Memory B cell (primary cell): Measurements from ENCODE around the gene STAM2.
A peak's percentile ranks its signal among the peaks of the same experiment; 100 is the strongest.
"Not testable (repeated sequence)": the region's sequence is repeated elsewhere in the genome, so short reads cannot be mapped to it uniquely, and the experiment has no call there.

Experiments
- ATAC-seq: fragments of 150-1000 bp; cut with Tn5 transposase; 2 replicates; pipeline ENCODE4 v1.10.0; 2021; ENCODE audit warnings: low read depth, mild to moderate bottlenecking, moderate library complexity
- DNase-seq, 2 donors: peaks; one replicate each; pipeline ENCODE4 v3.0.0; 2022; ENCODE audit warnings: low spot score in 2 of 2
- H3K27ac Mint-ChIP-seq: one replicate; pipeline ENCODE4 v1.8.0; 2022; ENCODE audit warnings: mild to moderate bottlenecking, moderate library complexity, mixed read lengths
- H3K27me3 Mint-ChIP-seq: one replicate; pipeline ENCODE4 v1.8.0; 2022; ENCODE audit warnings: mixed read lengths
- H3K36me3 Mint-ChIP-seq: one replicate; pipeline ENCODE4 v1.8.0; 2022; ENCODE audit warnings: mild to moderate bottlenecking, mixed read lengths
- H3K4me1 Mint-ChIP-seq: one replicate; pipeline ENCODE4 v1.8.0; 2022; ENCODE audit warnings: mixed read lengths
- H3K4me3 Mint-ChIP-seq: one replicate; pipeline ENCODE4 v1.8.0; 2022; ENCODE audit warnings: mild to moderate bottlenecking, moderate library complexity, mixed read lengths
- H3K9me3 Mint-ChIP-seq: one replicate; pipeline ENCODE4 v1.8.0; 2022; ENCODE audit warnings: mixed read lengths

Gene STAM2

GRCh38 chr2:152163669-152164068 lies 11.9 kb downstream of the STAM2 start:
- not testable (repeated sequence) for H3K27ac Mint-ChIP-seq, DNase-seq, H3K9me3 Mint-ChIP-seq, ATAC-seq, H3K4me3 Mint-ChIP-seq, H3K27me3 Mint-ChIP-seq
- H3K4me1 Mint-ChIP-seq = peaks cover 24% of the 10 kb centered on the region
- H3K36me3 Mint-ChIP-seq = peaks cover 14% of the 10 kb centered on the region

GRCh38 chr2:152162141-152162540 lies 13.4 kb downstream of the STAM2 start:
- peaks cover 20% of the 10 kb centered on the region for H3K36me3 Mint-ChIP-seq
- ATAC-seq = no peak
- peaks cover 3% of the 10 kb centered on the region for H3K9me3 Mint-ChIP-seq
- no peaks in the 10 kb centered on the region for H3K27me3 Mint-ChIP-seq
- peaks cover 23% of the 10 kb centered on the region for H3K4me1 Mint-ChIP-seq
- H3K4me3 Mint-ChIP-seq = no peak overlapping the region
- DNase-seq = no peak
- no peak overlapping the region for H3K27ac Mint-ChIP-seq

- peaks cover 23% of the 10 kb centered on the region for H3K4me1 Mint-ChIP-seq
- H3K27ac Mint-ChIP-seq = no peak overlapping the region
- H3K27me3 Mint-ChIP-seq = no peaks in the 10 kb centered on the region
- ATAC-seq = no peak
- H3K4me3 Mint-ChIP-seq = no peak overlapping the region
- no peak for DNase-seq
- peaks cover 3% of the 10 kb centered on the region for H3K9me3 Mint-ChIP-seq
- H3K36me3 Mint-ChIP-seq = peaks cover 25% of the 10 kb centered on the region
Observed at GRCh38 chr2:152161598-152161997, 14.0 kb downstream of the STAM2 start.

- DNase-seq, H3K4me3 Mint-ChIP-seq, H3K27me3 Mint-ChIP-seq, H3K9me3 Mint-ChIP-seq, ATAC-seq, H3K27ac Mint-ChIP-seq: not testable (repeated sequence)
- Mint-ChIP-seq H3K36me3 (peaks cover 27% of the 10 kb centered on the region), H3K4me1 (peaks cover 23% of the 10 kb centered on the region)
Observed at GRCh38 chr2:152160378-152160777, 15.2 kb downstream of the STAM2 start.

- peaks cover 30% of the 10 kb centered on the region for H3K36me3 Mint-ChIP-seq
- peaks cover 3% of the 10 kb centered on the region for H3K9me3 Mint-ChIP-seq
- no peak for ATAC-seq
- peaks cover 22% of the 10 kb centered on the region for H3K4me1 Mint-ChIP-seq
- H3K4me3 Mint-ChIP-seq = no peak overlapping the region
- no peaks in the 10 kb centered on the region for H3K27me3 Mint-ChIP-seq
- no peak for DNase-seq
- H3K27ac Mint-ChIP-seq = no peak overlapping the region
Observed at GRCh38 chr2:152157253-152157652, 18.3 kb downstream of the STAM2 start.

GRCh38 chr2:152155209-152155608 lies 20.4 kb downstream of the STAM2 start:
- peaks cover 22% of the 10 kb centered on the region for H3K4me1 Mint-ChIP-seq
- H3K27ac Mint-ChIP-seq = no peak overlapping the region
- H3K4me3 Mint-ChIP-seq = no peak overlapping the region
- peaks cover 26% of the 10 kb centered on the region for H3K36me3 Mint-ChIP-seq
- no peaks in the 10 kb centered on the region for H3K27me3 Mint-ChIP-seq
- DNase-seq (no peak), ATAC-seq (no peak)
- peaks cover 3% of the 10 kb centered on the region for H3K9me3 Mint-ChIP-seq

- Mint-ChIP-seq H3K36me3 (peaks cover 23% of the 10 kb centered on the region), H3K27ac (peak overlapping the region; percentile 24), H3K4me1 (peaks cover 20% of the 10 kb centered on the region), H3K27me3 (no peaks in the 10 kb centered on the region), H3K9me3 (peaks cover 3% of the 10 kb centered on the region), H3K4me3 (no peak overlapping the region)
- ATAC-seq = no peak
- DNase-seq = no peak
Observed at GRCh38 chr2:152154462-152154861, 21.1 kb downstream of the STAM2 start.

GRCh38 chr2:152134488-152135280 lies 40.9 kb downstream of the STAM2 start:
- H3K27me3 Mint-ChIP-seq = no peaks in the 10 kb centered on the region
- ATAC-seq (no peak), DNase-seq (no peak)
- peaks cover 6% of the 10 kb centered on the region for H3K4me1 Mint-ChIP-seq
- no peak overlapping the region for H3K4me3 Mint-ChIP-seq
- peak overlapping the region; percentile 76 for H3K27ac Mint-ChIP-seq
- peaks cover 19% of the 10 kb centered on the region for H3K36me3 Mint-ChIP-seq
- H3K9me3 Mint-ChIP-seq = no peaks in the 10 kb centered on the region

- no peaks in the 10 kb centered on the region for H3K9me3 Mint-ChIP-seq
- ATAC-seq = no peak
Observed at GRCh38 chr2:152132306-152132705, 43.3 kb downstream of the STAM2 start.

GRCh38 chr2:152127628-152128027 lies 47.9 kb downstream of the STAM2 start:
- Mint-ChIP-seq H3K4me1 (no peaks in the 10 kb centered on the region), H3K27ac (no peak overlapping the region), H3K27me3 (no peaks in the 10 kb centered on the region), H3K36me3 (peaks cover 22% of the 10 kb centered on the region), H3K4me3 (no peak overlapping the region), H3K9me3 (no peaks in the 10 kb centered on the region)
- DNase-seq = no peak
- no peak for ATAC-seq

More at GRCh38 chr2:152132306-152132705, 43.3 kb downstream of the STAM2 start:
- Mint-ChIP-seq H3K27me3 (no peaks in the 10 kb centered on the region), H3K4me3 (no peak overlapping the region), H3K4me1 (peaks cover 6% of the 10 kb centered on the region), H3K27ac (no peak overlapping the region), H3K36me3 (peaks cover 19% of the 10 kb centered on the region)
- no peak for DNase-seq

- no peak for ATAC-seq
- no peaks in the 10 kb centered on the region for H3K4me1 Mint-ChIP-seq
Observed at GRCh38 chr2:152126664-152127063, 48.9 kb downstream of the STAM2 start.

GRCh38 chr2:152122161-152122560 lies 53.4 kb downstream of the STAM2 start:
- Mint-ChIP-seq H3K4me1 (no peaks in the 10 kb centered on the region), H3K4me3 (no peak overlapping the region), H3K9me3 (no peaks in the 10 kb centered on the region), H3K27me3 (no peaks in the 10 kb centered on the region), H3K27ac (no peak overlapping the region), H3K36me3 (peaks cover 18% of the 10 kb centered on the region)
- ATAC-seq (no peak), DNase-seq (no peak)

More at GRCh38 chr2:152126664-152127063, 48.9 kb downstream of the STAM2 start:
- H3K27me3 Mint-ChIP-seq = no peaks in the 10 kb centered on the region
- peaks cover 19% of the 10 kb centered on the region for H3K36me3 Mint-ChIP-seq
- no peak for DNase-seq
- H3K4me3 Mint-ChIP-seq = no peak overlapping the region
- no peak overlapping the region for H3K27ac Mint-ChIP-seq
- H3K9me3 Mint-ChIP-seq = no peaks in the 10 kb centered on the region

- H3K27ac Mint-ChIP-seq = no peak overlapping the region
- no peaks in the 10 kb centered on the region for H3K9me3 Mint-ChIP-seq
- no peak overlapping the region for H3K4me3 Mint-ChIP-seq
- DNase-seq (no peak), ATAC-seq (no peak)
- no peaks in the 10 kb centered on the region for H3K27me3 Mint-ChIP-seq
- H3K36me3 Mint-ChIP-seq = peaks cover 16% of the 10 kb centered on the region
- peaks cover 3% of the 10 kb centered on the region for H3K4me1 Mint-ChIP-seq
Observed at GRCh38 chr2:152120430-152120829, 55.1 kb downstream of the STAM2 start.

GRCh38 chr2:152115952-152116351 lies 59.6 kb downstream of the STAM2 start:
- ATAC-seq = no peak
- no peak for DNase-seq
- H3K27me3 Mint-ChIP-seq = no peaks in the 10 kb centered on the region
- peaks cover 5% of the 10 kb centered on the region for H3K4me1 Mint-ChIP-seq
- no peak overlapping the region for H3K4me3 Mint-ChIP-seq
- H3K36me3 Mint-ChIP-seq = peaks cover 7% of the 10 kb centered on the region
- H3K9me3 Mint-ChIP-seq = no peaks in the 10 kb centered on the region
- no peak overlapping the region for H3K27ac Mint-ChIP-seq

GRCh38 chr2:152114366-152114765 lies 61.2 kb downstream of the STAM2 start:
- Mint-ChIP-seq H3K4me3 (no peak overlapping the region), H3K27ac (no peak overlapping the region), H3K36me3 (peaks cover 2% of the 10 kb centered on the region), H3K27me3 (no peaks in the 10 kb centered on the region), H3K4me1 (peaks cover 5% of the 10 kb centered on the region), H3K9me3 (no peaks in the 10 kb centered on the region)
- DNase-seq = no peak
- no peak for ATAC-seq
